Neuronal stem cell (in vitro differentiated cells): ENCODE measurements around the gene KIFC3. TPM values are rescaled to one million over a fixed set of nuclear protein-coding genes. Genes with fewer than 3 reads are reported as not detected.

Experiments
- small RNA-seq: library from polyadenylated mRNA; stranded (forward); fragments of <200 nt; extraction: miRNeasy Mini kit (QIAGEN cat#:217004); gene quantifications from one replicate; pipeline ENCODE3, GENCODE V24; 2013; ENCODE audit not compliant: insufficient read depth

Gene KIFC3

Small RNAs within 50 kb of the gene (small RNA-seq; reads per million reads assigned to genes)
- gene MIR6772 = not detected
- not detected for gene RNU6-20P
